Measurements from ENCODE around the gene ANKRD33B. TPM values are rescaled to one million over a fixed set of nuclear protein-coding genes. Genes with fewer than 3 reads are reported as not detected.
A peak's percentile ranks its signal among the peaks of the same experiment; 100 is the strongest.

ANKRD33B gene
- total RNA-seq, 4 donors from 2014 or later = 16.7 to 27.0 (median 24.8) TPM

- Histone ChIP-seq H3K27ac (no peak overlapping the region), H3K4me3 (no peak overlapping the region), H3K27me3 (no peaks in the 10 kb centered on the region), H3K4me1 (peaks cover 6% of the 10 kb centered on the region), H3K9me3 (no peaks in the 10 kb centered on the region), H3K36me3 (peaks cover 12% of the 10 kb centered on the region)
- 87% methylated on average over 48 of the region's 68 CpGs for WGBS
- TF ChIP-seq POLR2A (IDR thresholded peaks at IDR 0.05) (no peak), EP300 (IDR thresholded peaks at IDR 0.05) (no peak), POLR2AphosphoS5 (IDR thresholded peaks at IDR 0.05) (no peak)
- TF ChIP-seq, protein P1, sequence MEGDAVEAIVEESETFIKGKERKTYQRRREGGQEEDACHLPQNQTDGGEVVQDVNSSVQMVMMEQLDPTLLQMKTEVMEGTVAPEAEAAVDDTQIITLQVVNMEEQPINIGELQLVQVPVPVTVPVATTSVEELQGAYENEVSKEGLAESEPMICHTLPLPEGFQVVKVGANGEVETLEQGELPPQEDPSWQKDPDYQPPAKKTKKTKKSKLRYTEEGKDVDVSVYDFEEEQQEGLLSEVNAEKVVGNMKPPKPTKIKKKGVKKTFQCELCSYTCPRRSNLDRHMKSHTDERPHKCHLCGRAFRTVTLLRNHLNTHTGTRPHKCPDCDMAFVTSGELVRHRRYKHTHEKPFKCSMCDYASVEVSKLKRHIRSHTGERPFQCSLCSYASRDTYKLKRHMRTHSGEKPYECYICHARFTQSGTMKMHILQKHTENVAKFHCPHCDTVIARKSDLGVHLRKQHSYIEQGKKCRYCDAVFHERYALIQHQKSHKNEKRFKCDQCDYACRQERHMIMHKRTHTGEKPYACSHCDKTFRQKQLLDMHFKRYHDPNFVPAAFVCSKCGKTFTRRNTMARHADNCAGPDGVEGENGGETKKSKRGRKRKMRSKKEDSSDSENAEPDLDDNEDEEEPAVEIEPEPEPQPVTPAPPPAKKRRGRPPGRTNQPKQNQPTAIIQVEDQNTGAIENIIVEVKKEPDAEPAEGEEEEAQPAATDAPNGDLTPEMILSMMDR (IDR thresholded peaks at IDR 0.05) = no peak
- DNase-seq (ENCODE audit: low spot score in 2 of 2) = peak in 1 of 2 donors; percentile 63
Measured at GRCh38 chr5:10649666-10650380, 86.0 kb downstream of the ANKRD33B start.

DNA sequence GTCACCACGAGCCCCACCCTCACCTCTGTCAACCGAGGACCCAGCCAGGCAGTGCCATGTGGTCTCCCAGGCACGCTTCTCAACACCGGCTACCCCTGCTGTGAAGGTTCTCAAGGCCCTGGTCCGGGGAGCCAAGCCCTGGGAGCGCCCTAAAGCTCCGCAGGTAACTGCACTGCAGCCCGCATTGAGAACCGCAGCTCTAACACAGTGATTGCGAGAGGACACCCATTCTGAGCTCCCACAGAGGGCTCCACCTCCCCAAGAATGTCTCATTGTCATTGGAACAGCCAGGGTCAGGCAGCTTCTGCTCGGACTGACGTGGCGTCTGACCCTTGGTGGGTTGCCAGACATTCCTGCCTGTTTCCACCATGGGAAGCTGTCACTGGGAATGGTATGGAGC is 88.3 kb downstream of the ANKRD33B start:
- WGBS = no CpG with 5 or more reads among the region's 13 CpGs

DNA sequence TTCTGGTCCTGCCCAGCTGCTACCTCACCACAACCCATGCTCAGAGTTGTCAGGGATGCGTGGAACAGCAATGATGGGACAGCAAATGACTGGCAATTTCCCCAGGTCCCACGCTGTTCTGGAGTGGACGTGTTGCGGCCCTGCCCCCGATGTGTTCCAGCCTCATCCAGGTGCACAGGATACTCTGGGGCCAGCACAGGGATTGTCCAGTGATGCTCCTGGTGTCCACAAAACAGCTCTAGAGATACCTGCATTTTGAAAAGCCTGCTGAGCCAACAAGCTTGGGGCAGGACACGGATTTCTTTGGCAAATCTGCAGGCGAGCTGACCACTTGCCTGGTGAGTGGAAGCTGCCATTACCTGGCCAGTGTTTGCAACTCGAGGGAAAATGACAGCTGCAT is 88.7 kb downstream of the ANKRD33B start:
- H3K27ac ChIP-seq = no peak overlapping the region
- no peaks in the 10 kb centered on the region for H3K27me3 ChIP-seq
- H3K4me1 ChIP-seq = peaks cover 6% of the 10 kb centered on the region
- DNase-seq (ENCODE audit: low spot score in 2 of 2) = peak in 1 of 2 donors; percentile 58
- TF ChIP-seq, protein P1 (IDR thresholded peaks at IDR 0.05) = no peak
- TF ChIP-seq EP300 (IDR thresholded peaks at IDR 0.05) = no peak
- no peak for TF ChIP-seq POLR2A (IDR thresholded peaks at IDR 0.05)
- no peak for TF ChIP-seq POLR2AphosphoS5 (IDR thresholded peaks at IDR 0.05)
- no peaks in the 10 kb centered on the region for H3K9me3 ChIP-seq
- no peak overlapping the region for H3K4me3 ChIP-seq
- 90% methylated on average over 7 of the region's 8 CpGs for WGBS
- peaks cover 12% of the 10 kb centered on the region for H3K36me3 ChIP-seq

More for the DNA sequence above, 88.3 kb downstream of the ANKRD33B start:
- Histone ChIP-seq H3K36me3 (peaks cover 12% of the 10 kb centered on the region), H3K27ac (no peak overlapping the region), H3K4me3 (no peak overlapping the region), H3K4me1 (peaks cover 6% of the 10 kb centered on the region), H3K9me3 (no peaks in the 10 kb centered on the region), H3K27me3 (no peaks in the 10 kb centered on the region)
- peak in 1 of 2 donors; percentile 76 for DNase-seq (ENCODE audit: low spot score in 2 of 2)
- no peak for TF ChIP-seq POLR2A (IDR thresholded peaks at IDR 0.05)
- TF ChIP-seq POLR2AphosphoS5 (IDR thresholded peaks at IDR 0.05) = no peak
- TF ChIP-seq EP300 (IDR thresholded peaks at IDR 0.05) = no peak
- TF ChIP-seq, protein P1 (IDR thresholded peaks at IDR 0.05) = no peak

GRCh38 chr5:10653043-10653442 is 89.2 kb downstream of the ANKRD33B start:
- DNase-seq (ENCODE audit: low spot score in 2 of 2) = peak in 1 of 2 donors; percentile 70
- H3K27me3 ChIP-seq = no peaks in the 10 kb centered on the region
- 11% methylated on average over 4 of the region's 4 CpGs for WGBS
- no peaks in the 10 kb centered on the region for H3K9me3 ChIP-seq
- TF ChIP-seq, protein P1 (IDR thresholded peaks at IDR 0.05) = no peak
- TF ChIP-seq EP300 (IDR thresholded peaks at IDR 0.05) (no peak), POLR2A (IDR thresholded peaks at IDR 0.05) (no peak), POLR2AphosphoS5 (IDR thresholded peaks at IDR 0.05) (no peak)
- no peak overlapping the region for H3K4me3 ChIP-seq
- peaks cover 12% of the 10 kb centered on the region for H3K36me3 ChIP-seq
- peaks cover 6% of the 10 kb centered on the region for H3K4me1 ChIP-seq
- no peak overlapping the region for H3K27ac ChIP-seq

DNA sequence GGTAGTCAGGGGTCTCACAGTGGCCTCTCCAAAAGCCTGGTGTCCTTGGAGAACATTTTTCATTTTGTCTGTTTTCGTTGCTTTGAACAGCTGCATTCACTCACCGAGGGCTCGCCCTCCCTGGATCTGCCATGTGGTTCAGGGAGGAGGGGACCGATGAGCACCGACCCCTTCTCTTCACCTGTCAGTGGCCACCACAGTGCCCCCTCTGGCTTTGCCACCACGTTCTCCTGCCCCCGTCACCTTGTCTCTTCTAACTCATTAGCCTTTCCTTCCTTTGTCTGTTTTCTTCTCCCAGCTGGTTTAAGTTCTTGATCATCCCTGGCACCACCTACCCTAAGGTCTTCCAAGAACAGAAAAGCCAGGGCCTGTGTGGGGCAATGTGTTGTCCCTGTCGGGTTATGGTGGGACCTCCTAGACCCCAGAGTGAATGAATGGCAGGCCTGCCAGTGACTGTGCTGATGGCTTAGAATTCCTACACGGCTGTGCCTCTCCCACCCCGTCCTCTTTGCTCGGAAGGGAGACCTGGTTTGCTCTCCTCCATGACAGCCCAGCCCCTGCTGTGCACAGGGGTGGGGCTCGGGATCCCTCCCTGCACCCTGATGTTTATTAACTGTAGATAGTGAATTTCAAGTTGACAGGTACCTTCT is 90.0 kb downstream of the ANKRD33B start:
- H3K27ac ChIP-seq = no peak overlapping the region
- H3K36me3 ChIP-seq = peaks cover 12% of the 10 kb centered on the region
- H3K9me3 ChIP-seq = no peaks in the 10 kb centered on the region
- 85% methylated on average over 12 of the region's 12 CpGs for WGBS
- peak in 1 of 2 donors; percentile 53 for DNase-seq (ENCODE audit: low spot score in 2 of 2)
- no peaks in the 10 kb centered on the region for H3K27me3 ChIP-seq
- H3K4me3 ChIP-seq = no peak overlapping the region
- H3K4me1 ChIP-seq = peaks cover 6% of the 10 kb centered on the region
- TF ChIP-seq POLR2A (IDR thresholded peaks at IDR 0.05) (no peak), EP300 (IDR thresholded peaks at IDR 0.05) (no peak), POLR2AphosphoS5 (IDR thresholded peaks at IDR 0.05) (no peak)
- TF ChIP-seq, protein P1 (IDR thresholded peaks at IDR 0.05) = no peak

Data from suprapubic skin (tissue), 4 donors.